Spinal cord (tissue), 10 donors: ENCODE data around the gene REM2. TPM values are rescaled to one million over a fixed set of nuclear protein-coding genes. Genes with fewer than 3 reads are reported as not detected.

Experiments
- DNase-seq, 6 donors: peaks; one replicate each; pipeline versions ENCODE4 v3.0.0 to v3.0.0-alpha.2; 2013 to 2015; ENCODE audit warnings: low spot score in 6 of 6, low read depth in 4 of 6
- H3K27ac ChIP-seq: one replicate; pipeline ENCODE4 v1.5.1; 2013; ENCODE audit warnings: low read depth, low read length, control low read depth
- H3K27me3 ChIP-seq: one replicate; pipeline ENCODE4 v1.6.1; 2013; ENCODE audit warnings: low read length; ENCODE audit not compliant: control insufficient read depth, insufficient read depth
- H3K36me3 ChIP-seq: one replicate; pipeline ENCODE4 v1.6.1; 2013; ENCODE audit warnings: low read length; ENCODE audit not compliant: control insufficient read depth, insufficient read depth
- H3K4me1 ChIP-seq: one replicate; pipeline ENCODE4 v1.6.1; 2013; ENCODE audit warnings: low read length; ENCODE audit not compliant: control insufficient read depth, insufficient read depth
- H3K4me3 ChIP-seq: one replicate; pipeline ENCODE4 v1.5.1; 2013; ENCODE audit warnings: low read depth, low read length, control low read depth
- H3K9me3 ChIP-seq: one replicate; pipeline ENCODE4 v1.6.1; 2013; ENCODE audit warnings: low read length; ENCODE audit not compliant: control insufficient read depth, insufficient read depth
- WGBS: methylation state at CpG from one replicate; pipeline ENCODE4 v1.1.5; 2013; ENCODE audit warnings: missing lambda C conversion rate; ENCODE audit not compliant: insufficient coverage; 5-methylcytosine and 5-hydroxymethylcytosine counted together
- long read RNA-seq, 4 donors: transcript quantifications; one replicate each; lab custom pipeline, GENCODE V29; 2026
- polyA plus RNA-seq, 2 donors: library from polyadenylated mRNA; unstranded; fragments of 120-200 nt; gene quantifications; one replicate each; pipeline ENCODE4 v1.2.1, GENCODE V29; 2013; ENCODE audit not compliant: insufficient read length in 2 of 2
- total RNA-seq, 2 donors: library from RNA; depleted of rRNA in 1 of 2; stranded (reverse); fragments of 120-200 nt in 1 of 2; fragments of >200 nt in 1 of 2; gene quantifications; one replicate each; pipeline versions ENCODE4 v1.2.3 to v1.2.4, GENCODE V29; 2013 to 2014
- donor health status: healthy.

REM2 gene, protein sequence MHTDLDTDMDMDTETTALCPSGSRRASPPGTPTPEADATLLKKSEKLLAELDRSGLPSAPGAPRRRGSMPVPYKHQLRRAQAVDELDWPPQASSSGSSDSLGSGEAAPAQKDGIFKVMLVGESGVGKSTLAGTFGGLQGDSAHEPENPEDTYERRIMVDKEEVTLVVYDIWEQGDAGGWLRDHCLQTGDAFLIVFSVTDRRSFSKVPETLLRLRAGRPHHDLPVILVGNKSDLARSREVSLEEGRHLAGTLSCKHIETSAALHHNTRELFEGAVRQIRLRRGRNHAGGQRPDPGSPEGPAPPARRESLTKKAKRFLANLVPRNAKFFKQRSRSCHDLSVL
- total RNA-seq = 1 to 10 TPM; 1.3 to 2.1 TPM
- 1 to 10 TPM; 8.2 to 8.9 TPM for polyA plus RNA-seq
- long read RNA-seq, donor 1, partial matches to known transcripts = 0 of 4 reads
- long read RNA-seq, donor 1, other reads (novel, unspliced or antisense) = 0 of 4 reads
- long read RNA-seq, donor 2, partial matches to known transcripts = 0 of 1 reads
- long read RNA-seq, donor 2, other reads (novel, unspliced or antisense) = 0 of 1 reads
- long read RNA-seq, donor 3 = 0 reads
- long read RNA-seq, donor 4 = 0 reads

DNA sequence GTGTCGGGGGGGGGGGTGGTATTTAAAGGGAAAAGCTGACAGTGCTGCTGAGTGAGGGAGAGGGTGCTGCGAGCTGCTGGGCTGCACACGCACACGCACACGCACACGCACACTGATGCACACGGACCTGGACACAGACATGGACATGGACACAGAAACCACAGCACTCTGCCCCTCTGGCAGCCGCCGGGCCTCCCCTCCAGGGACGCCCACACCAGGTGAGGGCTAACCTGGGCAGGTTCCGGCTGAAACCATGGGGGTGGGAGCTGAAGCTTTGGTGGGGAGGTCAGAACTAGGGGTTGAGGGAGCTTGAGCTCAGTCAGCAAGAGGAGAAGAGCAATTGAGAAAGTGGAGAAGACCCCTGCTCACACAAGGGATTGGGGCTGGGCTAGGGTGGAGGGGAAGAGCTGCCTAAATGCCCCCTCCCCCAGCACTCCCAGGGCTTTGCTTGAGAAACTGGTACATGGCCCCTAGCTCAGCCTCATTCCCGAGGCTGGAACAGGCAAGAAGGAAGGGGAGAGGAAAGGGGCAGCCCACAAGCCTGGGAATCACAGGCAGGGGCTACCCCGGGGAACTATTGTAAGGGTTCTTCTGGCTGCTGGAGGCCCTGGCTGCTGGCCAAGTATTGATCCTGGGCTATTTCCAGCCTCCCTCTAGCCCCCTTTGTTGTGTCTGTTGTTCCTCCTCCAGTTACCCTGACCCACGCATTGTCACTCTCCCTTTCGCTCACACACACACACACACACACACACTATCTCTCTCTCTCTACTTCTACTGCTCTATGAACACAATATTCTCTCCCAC is at the start of gene REM2:
Gene REM2, plus strand, starts transcription at position 50 of the 804 bp plus-strand sequence. Its CDS starts 66 bp downstream, at position 116.
- H3K27me3 ChIP-seq = no peaks in the 10 kb centered on the region
- peaks cover 10% of the 10 kb centered on the region for H3K36me3 ChIP-seq
- peak within 1 kb of the TSS; percentile 26 for H3K27ac ChIP-seq
- peak in 2 of 6 donors; percentile 53 to 85 for DNase-seq
- no peaks in the 10 kb centered on the region for H3K9me3 ChIP-seq
- peaks cover 53% of the 10 kb centered on the region for H3K4me1 ChIP-seq
- 13% methylated on average over 11 of the region's 15 CpGs for WGBS
- H3K4me3 ChIP-seq = peak within 1 kb of the TSS; percentile 30

DNA sequence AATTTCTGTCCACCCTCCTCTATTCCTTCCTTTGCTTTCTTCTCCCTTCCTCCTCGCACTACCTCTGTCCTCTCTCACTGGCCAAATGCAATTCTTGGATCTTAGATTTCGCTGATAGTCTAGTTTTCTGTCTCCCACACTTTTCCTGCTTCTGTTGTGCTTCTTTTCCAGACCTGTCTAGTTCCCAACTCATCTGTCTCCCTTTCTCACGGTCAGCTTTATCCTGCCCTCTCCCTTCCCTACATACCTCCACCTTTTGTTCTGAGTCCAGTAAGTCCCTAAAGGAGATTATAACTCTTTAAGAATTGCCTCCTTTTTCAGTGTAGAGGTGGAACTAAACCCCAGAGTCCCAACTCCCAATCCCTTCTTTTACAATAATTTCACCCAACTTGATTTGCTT is 47.5 kb upstream of the REM2 start:
- H3K4me1 ChIP-seq = peaks cover 38% of the 10 kb centered on the region
- peaks cover 22% of the 10 kb centered on the region for H3K27me3 ChIP-seq
- WGBS = 89% methylated on average over 2 of the region's 3 CpGs
- no peak for DNase-seq
- H3K9me3 ChIP-seq = no peaks in the 10 kb centered on the region
- H3K4me3 ChIP-seq = no peak overlapping the region
- H3K36me3 ChIP-seq = peaks cover 16% of the 10 kb centered on the region
- peak overlapping the region; percentile 84 for H3K27ac ChIP-seq

DNA sequence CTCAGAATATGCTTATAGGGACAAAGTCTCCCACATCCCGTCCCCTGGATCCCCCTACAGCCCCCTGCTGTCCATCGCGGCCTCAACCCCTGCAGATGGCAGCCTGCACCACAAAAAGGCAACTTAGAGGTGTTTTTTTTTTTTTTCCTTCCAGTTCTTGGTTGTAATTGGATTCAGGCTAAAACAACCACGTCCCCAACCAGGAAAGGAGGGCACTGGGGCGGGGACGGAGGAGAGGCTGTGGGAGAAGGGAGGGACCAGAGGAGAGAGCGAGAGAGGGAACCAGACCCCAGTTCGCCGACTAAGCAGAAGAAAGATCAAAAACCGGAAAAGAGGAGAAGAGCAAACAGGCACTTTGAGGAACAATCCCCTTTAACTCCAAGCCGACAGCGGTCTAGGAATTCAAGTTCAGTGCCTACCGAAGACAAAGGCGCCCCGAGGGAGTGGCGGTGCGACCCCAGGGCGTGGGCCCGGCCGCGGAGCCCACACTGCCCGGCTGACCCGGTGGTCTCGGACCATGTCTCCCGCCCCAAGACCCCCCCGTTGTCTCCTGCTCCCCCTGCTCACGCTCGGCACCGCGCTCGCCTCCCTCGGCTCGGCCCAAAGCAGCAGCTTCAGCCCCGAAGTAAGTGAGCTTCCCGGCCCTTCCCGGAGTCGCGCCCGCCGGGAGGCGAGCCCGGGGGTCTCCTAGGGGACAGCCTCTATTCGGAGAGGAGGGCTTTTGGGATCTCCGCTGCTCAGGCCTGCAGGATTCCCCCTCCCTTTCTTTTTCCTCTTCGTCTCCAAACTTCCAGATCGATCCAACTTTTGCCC is 46.5 kb upstream of the REM2 start, which contains the start of gene MMP14:
Gene MMP14, plus strand, starts transcription at position 285 of the 813 bp plus-strand sequence. Its CDS starts 233 bp downstream, at position 518.
- 3% methylated on average over 41 of the region's 46 CpGs for WGBS
- DNase-seq = peak in 2 of 6 donors; percentile 64 to 90
- peaks cover 22% of the 10 kb centered on the region for H3K27me3 ChIP-seq
- no peaks in the 10 kb centered on the region for H3K9me3 ChIP-seq
- H3K4me1 ChIP-seq = peaks cover 38% of the 10 kb centered on the region
- peak within 1 kb of the TSS; percentile 84 for H3K27ac ChIP-seq
- peaks cover 24% of the 10 kb centered on the region for H3K36me3 ChIP-seq
- H3K4me3 ChIP-seq = peak within 1 kb of the TSS; percentile 87

DNA sequence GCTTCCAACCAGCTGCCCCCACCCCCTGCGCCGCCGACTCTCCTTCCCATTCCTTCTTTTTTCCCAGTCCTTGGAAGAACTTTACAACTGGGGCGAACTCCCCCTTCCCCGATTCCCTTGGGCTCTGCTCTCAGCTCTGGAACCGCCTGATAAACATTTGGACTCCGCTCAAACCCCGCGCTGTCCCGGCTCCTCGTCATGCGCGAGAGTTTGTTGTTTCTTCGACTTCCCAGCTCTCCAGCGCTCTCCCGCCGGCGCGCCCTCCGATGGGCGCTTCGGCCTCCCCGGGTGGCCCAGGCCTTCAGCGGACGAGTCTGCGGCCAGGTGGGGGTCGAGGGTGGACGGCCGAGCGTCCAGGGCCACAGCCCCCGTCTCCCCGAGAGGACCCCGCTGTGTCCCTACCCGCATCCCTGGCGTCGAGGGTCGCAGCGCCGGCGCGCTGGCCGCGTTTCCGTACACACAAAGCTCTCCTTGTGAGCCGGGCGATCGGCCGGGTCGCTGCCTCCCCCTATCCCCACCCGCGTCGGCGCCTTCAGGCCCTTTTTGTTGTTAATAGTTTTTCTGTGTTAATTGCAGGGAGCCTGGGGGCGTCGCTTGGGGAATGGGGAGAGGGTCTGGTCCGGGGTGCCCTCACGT is 45.8 kb upstream of the REM2 start:
- H3K4me3 ChIP-seq = peak overlapping the region; percentile 87
- peak in 2 of 6 donors; percentile 47 to 76 for DNase-seq
- WGBS = 1% methylated on average over 41 of the region's 57 CpGs
- H3K4me1 ChIP-seq = peaks cover 38% of the 10 kb centered on the region
- H3K27me3 ChIP-seq = peaks cover 22% of the 10 kb centered on the region
- H3K36me3 ChIP-seq = peaks cover 27% of the 10 kb centered on the region
- H3K27ac ChIP-seq = peak overlapping the region; percentile 84
- H3K9me3 ChIP-seq = no peaks in the 10 kb centered on the region

DNA sequence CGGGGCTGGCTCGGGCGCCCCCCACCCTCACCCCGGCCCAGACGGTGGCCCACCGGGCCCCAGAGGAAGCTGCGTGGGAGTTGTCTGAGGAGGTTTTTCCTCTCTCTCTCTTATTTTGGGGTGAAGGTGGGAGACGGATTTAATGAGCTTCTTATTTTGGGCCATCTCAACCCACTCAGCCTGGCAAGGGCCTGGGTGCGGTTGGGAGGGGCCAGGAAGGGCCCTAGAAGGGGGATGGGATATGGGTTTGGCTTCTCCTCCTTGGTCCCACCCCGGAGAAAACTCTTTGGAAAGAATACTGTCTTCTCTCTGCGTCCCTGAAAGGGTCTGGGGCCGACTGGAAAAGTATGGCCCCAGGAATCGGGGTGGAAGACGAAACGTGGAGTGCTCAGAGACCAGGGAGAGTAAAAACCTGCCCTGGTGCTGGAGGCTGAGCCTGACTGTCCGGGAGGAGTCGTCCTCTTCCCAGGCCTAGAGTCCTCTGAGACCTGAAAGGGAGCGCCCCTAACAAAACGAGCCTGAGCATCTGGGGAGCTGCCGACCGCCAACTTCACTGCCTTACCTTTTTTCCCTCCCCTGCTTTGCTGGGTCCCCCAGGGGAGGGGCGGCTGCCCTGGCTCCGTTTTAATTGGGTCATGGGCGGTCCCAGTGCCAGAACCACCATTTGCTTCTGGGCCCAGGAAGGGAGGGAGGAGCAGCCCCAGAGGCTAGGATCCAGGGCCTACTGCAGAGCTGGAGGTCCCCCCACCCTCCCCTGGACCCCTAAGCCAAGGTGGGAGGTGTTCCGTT is 45.1 kb upstream of the REM2 start:
- peak overlapping the region; percentile 87 for H3K4me3 ChIP-seq
- H3K27ac ChIP-seq = peak overlapping the region; percentile 84
- peaks cover 22% of the 10 kb centered on the region for H3K27me3 ChIP-seq
- no peaks in the 10 kb centered on the region for H3K9me3 ChIP-seq
- H3K4me1 ChIP-seq = peaks cover 38% of the 10 kb centered on the region
- peak in 1 of 6 donors; percentile 46 for DNase-seq
- 26% methylated on average over 16 of the region's 25 CpGs for WGBS
- H3K36me3 ChIP-seq = peaks cover 30% of the 10 kb centered on the region

DNA sequence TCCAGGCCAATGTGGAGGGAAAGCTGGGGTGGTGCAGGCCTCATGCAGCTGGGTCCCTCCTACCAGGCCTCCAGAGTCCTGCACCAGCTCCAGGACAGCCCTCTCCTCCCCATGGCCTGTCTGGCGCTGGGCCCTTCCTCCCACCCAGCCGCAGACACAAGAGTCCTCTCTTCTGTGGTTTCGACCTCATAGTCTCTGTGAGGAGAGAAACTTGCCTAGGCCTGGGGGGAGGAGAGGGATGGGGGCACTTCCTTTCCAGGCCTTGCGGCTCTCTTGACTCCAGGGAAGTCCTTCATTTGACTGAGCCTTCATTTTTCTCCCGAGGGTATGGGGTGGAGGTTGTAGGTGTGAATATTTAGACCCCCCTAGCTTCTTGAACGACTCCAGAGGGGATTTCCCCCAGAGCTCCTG is 44.4 kb upstream of the REM2 start:
- no peak for DNase-seq
- H3K9me3 ChIP-seq = no peaks in the 10 kb centered on the region
- H3K36me3 ChIP-seq = peaks cover 33% of the 10 kb centered on the region
- peaks cover 38% of the 10 kb centered on the region for H3K4me1 ChIP-seq
- WGBS = 67% methylated on average over 3 of the region's 6 CpGs
- peak overlapping the region; percentile 84 for H3K27ac ChIP-seq
- H3K4me3 ChIP-seq = peak overlapping the region; percentile 87
- peaks cover 22% of the 10 kb centered on the region for H3K27me3 ChIP-seq

DNA sequence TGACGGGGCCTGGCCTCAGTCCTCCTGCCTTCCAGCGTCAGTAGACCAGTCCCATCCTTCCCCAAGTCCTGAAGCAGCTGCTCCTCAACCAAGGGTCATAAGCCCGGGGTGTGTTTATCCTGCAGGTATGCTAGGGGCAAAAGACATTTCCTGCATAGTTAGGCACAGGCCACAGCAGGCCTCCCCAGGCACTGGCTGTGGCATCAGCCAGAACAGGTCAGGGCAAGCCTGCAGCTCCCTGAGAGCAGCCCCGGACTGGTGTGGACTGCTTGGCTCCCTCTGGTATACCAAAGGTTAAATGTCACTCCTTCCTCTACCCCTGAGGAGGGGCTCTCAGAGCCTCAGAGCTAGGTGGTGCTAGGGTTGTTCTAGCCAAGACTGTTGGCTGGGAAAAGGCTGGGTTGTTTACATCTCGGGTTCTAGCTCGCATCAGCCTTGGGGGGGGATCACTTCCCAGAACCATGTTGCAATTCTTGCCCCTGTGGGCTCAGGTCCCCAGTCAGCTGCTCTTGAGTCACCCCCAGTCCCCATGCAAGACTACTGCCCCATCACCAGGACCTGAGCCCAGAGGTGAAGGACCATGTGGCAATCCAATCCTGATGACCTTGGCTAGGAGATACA is 43.8 kb upstream of the REM2 start:
- Histone ChIP-seq H3K27ac (peak overlapping the region; percentile 84), H3K4me3 (peak overlapping the region; percentile 87), H3K27me3 (peaks cover 22% of the 10 kb centered on the region), H3K4me1 (peaks cover 38% of the 10 kb centered on the region), H3K9me3 (no peaks in the 10 kb centered on the region), H3K36me3 (peaks cover 31% of the 10 kb centered on the region)
- no peak for DNase-seq
- 79% methylated on average over 5 of the region's 6 CpGs for WGBS

DNA sequence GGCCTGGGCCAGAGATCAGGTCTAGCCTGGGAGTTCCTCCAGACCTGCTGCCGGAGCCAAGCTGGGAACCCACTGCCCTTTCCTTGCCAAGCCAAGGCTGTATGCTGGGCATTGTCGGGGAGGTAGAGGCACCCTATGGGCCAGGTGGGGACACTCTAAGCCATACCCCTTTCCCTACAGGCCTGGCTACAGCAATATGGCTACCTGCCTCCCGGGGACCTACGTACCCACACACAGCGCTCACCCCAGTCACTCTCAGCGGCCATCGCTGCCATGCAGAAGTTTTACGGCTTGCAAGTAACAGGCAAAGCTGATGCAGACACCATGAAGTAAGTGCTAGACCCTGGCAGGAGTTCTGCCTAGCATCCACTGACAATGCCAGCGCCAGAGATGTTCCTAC is 41.7 kb upstream of the REM2 start:
- peaks cover 45% of the 10 kb centered on the region for H3K36me3 ChIP-seq
- H3K27me3 ChIP-seq = peaks cover 21% of the 10 kb centered on the region
- DNase-seq = no peak
- no peak overlapping the region for H3K27ac ChIP-seq
- no peak overlapping the region for H3K4me3 ChIP-seq
- no peaks in the 10 kb centered on the region for H3K9me3 ChIP-seq
- H3K4me1 ChIP-seq = peaks cover 40% of the 10 kb centered on the region
- 89% methylated on average over 9 of the region's 9 CpGs for WGBS
